H1 (cell line): ENCODE results near the gene PIGH. TPM values are rescaled to one million over a fixed set of nuclear protein-coding genes. Genes with fewer than 3 reads are reported as not detected.
"Not testable (repeated sequence)": the region's sequence is repeated elsewhere in the genome, so short reads cannot be mapped to it uniquely, and the experiment has no call there.

Source experiments
- CTCF ChIA-PET: fragments of 300-600 bp; sonication (Branson Sonifier 250); formaldehyde crosslinking; loops from one replicate; lab custom pipeline; 2021; ENCODE audit not compliant: partially characterized antibody; lab: Charles Lee
- POLR2A ChIA-PET: fragments of 300-600 bp; sonication (Branson Sonifier 250); formaldehyde crosslinking; loops from one replicate; lab custom pipeline; 2021; ENCODE audit warnings: inconsistent platforms; ENCODE audit not compliant: partially characterized antibody; lab: Charles Lee
- DNase-seq, 2 experiments: peaks; one replicate each; pipeline versions ENCODE4 v3.0.0 to v3.0.0-alpha.2; 2010 to 2022; ENCODE audit warnings: low spot score in 2 of 2, low read depth in 1 of 2, mixed read lengths in 1 of 2
- FAIRE-seq: peaks from 2 replicates; lab custom pipeline; 2011; peaks lifted over from hg19 to GRCh38; lab: Jason Lieb, UNC
- H2AFZ ChIP-seq: 2 replicates; pipeline ENCODE4 v1.8.1; 2012; ENCODE audit warnings: low read length, inconsistent platforms
- H2AK5ac ChIP-seq: 2 replicates; pipeline ENCODE4 v1.6.1; 2013; ENCODE audit warnings: low read depth, low read length
- H2BK120ac ChIP-seq: replicated peaks from 2 replicates; pipeline ENCODE3; 2013; ENCODE audit warnings: low read depth, low read length, inconsistent platforms
- H2BK12ac ChIP-seq: 2 replicates; pipeline ENCODE4 v1.6.1; 2013; ENCODE audit warnings: low read depth, low read length
- H2BK15ac ChIP-seq: 2 replicates; pipeline ENCODE4 v1.6.1; 2013; ENCODE audit warnings: low read length
- H2BK20ac ChIP-seq: 2 replicates; pipeline ENCODE4 v1.6.1; 2013; ENCODE audit warnings: low read length
- H2BK5ac ChIP-seq: 2 replicates; pipeline ENCODE4 v1.6.1; 2013; ENCODE audit warnings: low read depth, low read length
- H3K14ac ChIP-seq: 2 replicates; pipeline ENCODE4 v1.6.1; 2013; ENCODE audit warnings: inconsistent platforms; ENCODE audit not compliant: insufficient read length
- H3K18ac ChIP-seq: 2 replicates; pipeline ENCODE4 v1.6.1; 2013; ENCODE audit warnings: low read length; ENCODE audit errors: extremely low read depth
- H3K23ac ChIP-seq: 2 replicates; pipeline ENCODE4 v1.6.1; 2013; ENCODE audit warnings: inconsistent platforms; ENCODE audit not compliant: insufficient read length
- H3K23me2 ChIP-seq: 2 replicates; pipeline ENCODE4 v1.6.1; 2013; ENCODE audit warnings: low read depth, low read length
- H3K27ac ChIP-seq: 2 replicates; pipeline ENCODE4 v1.6.1; 2011; ENCODE audit warnings: low read depth, low read length, inconsistent platforms
- H3K27me3 ChIP-seq, 4 experiments: replicated peaks in 1 of 4; 1 replicate in 1 of 4; 2 replicates in 3 of 4; pipeline versions ENCODE4 v1.6.1 to v1.8.1; 2011 to 2013; ENCODE audit warnings: low read length in 3 of 4, mild to moderate bottlenecking in 3 of 4, inconsistent platforms in 2 of 4, mixed read lengths in 2 of 4, moderate library complexity in 1 of 4; ENCODE audit not compliant: control insufficient read depth in 3 of 4, insufficient read depth in 3 of 4; ENCODE audit errors: extremely low read depth in 1 of 4
- H3K36me3 ChIP-seq, 4 experiments: 2 replicates each; pipeline versions ENCODE4 v1.6.1 to v1.8.1; 2011 to 2013; ENCODE audit warnings: mild to moderate bottlenecking in 4 of 4, low read length in 3 of 4, moderate library complexity in 2 of 4, control low read depth in 1 of 4, inconsistent platforms in 1 of 4; ENCODE audit not compliant: insufficient read depth in 4 of 4, control insufficient read depth in 2 of 4
- H3K4ac ChIP-seq: replicated peaks from 2 replicates; pipeline ENCODE3; 2013; ENCODE audit warnings: low read length, low read depth, mixed read lengths, inconsistent platforms; ENCODE audit not compliant: insufficient read length
- H3K4me1 ChIP-seq, 4 experiments: replicated peaks in 1 of 4; 1 replicate in 1 of 4; 2 replicates in 3 of 4; pipeline versions ENCODE4 v1.6.1 to v1.8.1; 2011 to 2013; ENCODE audit warnings: low read length in 3 of 4, inconsistent platforms in 2 of 4, mixed read lengths in 1 of 4; ENCODE audit not compliant: insufficient read depth in 4 of 4, control insufficient read depth in 3 of 4
- H3K4me2 ChIP-seq, 2 experiments: 2 replicates each; pipeline versions ENCODE4 v1.6.1 to v1.8.1; 2011 to 2013; ENCODE audit warnings: low read depth in 2 of 2, low read length in 2 of 2, control low read depth in 1 of 2, inconsistent platforms in 1 of 2, mild to moderate bottlenecking in 1 of 2; ENCODE audit not compliant: insufficient read depth in 1 of 2
- H3K4me3 ChIP-seq, 4 experiments: fragments of 200-600, 300-600 bp in 1 of 4; sonication (generic), shearing (Covaris generic), sonication (Bioruptor Twin) in 1 of 4; 2 replicates each; pipeline versions ENCODE4 v1.5.1 to v1.8.1; 2011 to 2016; ENCODE audit warnings: low read length in 4 of 4, low read depth in 3 of 4, control low read depth in 2 of 4, inconsistent platforms in 2 of 4, mild to moderate bottlenecking in 2 of 4, mixed read lengths in 1 of 4, moderate library complexity in 1 of 4; ENCODE audit not compliant: insufficient read depth in 2 of 4; ENCODE audit errors: extremely low read depth in 1 of 4
- H3K56ac ChIP-seq: replicated peaks from 2 replicates; pipeline ENCODE3; 2013; ENCODE audit warnings: low read depth, mild to moderate bottlenecking, mixed read lengths, low read length, inconsistent platforms; ENCODE audit not compliant: insufficient read length
- H3K79me1 ChIP-seq: 2 replicates; pipeline ENCODE4 v1.6.1; 2013; ENCODE audit warnings: low read depth, low read length, control low read depth
- H3K79me2 ChIP-seq, 2 experiments: 2 replicates each; pipeline versions ENCODE4 v1.6.1 to v1.8.1; 2012 to 2013; ENCODE audit warnings: low read length in 2 of 2, mild to moderate bottlenecking in 2 of 2, inconsistent platforms in 1 of 2; ENCODE audit not compliant: insufficient read depth in 2 of 2, control insufficient read depth in 1 of 2
- H3K9ac ChIP-seq, 4 experiments: replicated peaks in 1 of 4; 1 replicate in 1 of 4; 2 replicates in 3 of 4; pipeline versions ENCODE4 v1.6.1 to v1.8.1; 2011 to 2013; ENCODE audit warnings: low read depth in 3 of 4, low read length in 3 of 4, control low read depth in 2 of 4, mild to moderate bottlenecking in 2 of 4, moderate library complexity in 2 of 4, inconsistent platforms in 1 of 4; ENCODE audit errors: extremely low read depth in 1 of 4
- H3K9me3 ChIP-seq, 2 experiments: 2 replicates each; pipeline versions ENCODE4 v1.6.1 to v1.8.1; 2012 to 2013; ENCODE audit warnings: mild to moderate bottlenecking in 2 of 2, moderate library complexity in 2 of 2, control low read depth in 1 of 2, inconsistent platforms in 1 of 2, low read depth in 1 of 2, low read length in 1 of 2, mixed read lengths in 1 of 2; ENCODE audit not compliant: insufficient read depth in 2 of 2
- H4K20me1 ChIP-seq, 2 experiments: replicated peaks in 1 of 2; 2 replicates each; pipeline versions ENCODE3 to v1.8.1; 2011 to 2013; ENCODE audit warnings: inconsistent platforms in 2 of 2, low read length in 2 of 2, mild to moderate bottlenecking in 1 of 2; ENCODE audit not compliant: insufficient read depth in 2 of 2, control insufficient read depth in 1 of 2
- H4K5ac ChIP-seq: 2 replicates; pipeline ENCODE4 v1.6.1; 2013; ENCODE audit warnings: low read length, low read depth, mixed read lengths, inconsistent platforms; ENCODE audit not compliant: insufficient read length
- H4K8ac ChIP-seq: 2 replicates; pipeline ENCODE4 v1.8.0; 2013; ENCODE audit warnings: mild to moderate bottlenecking, moderate library complexity, low read length, inconsistent platforms; ENCODE audit not compliant: insufficient read depth; ENCODE audit errors: extremely low read depth
- H4K91ac ChIP-seq: replicated peaks from 2 replicates; pipeline ENCODE3; 2013; ENCODE audit warnings: low read length, mixed read lengths, inconsistent platforms; ENCODE audit not compliant: insufficient read length
- WGBS, 2 experiments: shearing (Covaris generic) in 1 of 2; methylation state at CpG; one replicate each; pipeline versions ENCODE4 v1.1.6 to v1.1.7; 2013 to 2015; ENCODE audit warnings: low lambda C conversion rate in 2 of 2, mixed read lengths in 2 of 2, inconsistent platforms in 1 of 2, low coverage in 1 of 2, missing lambda C conversion rate in 1 of 2; ENCODE audit not compliant: insufficient replicate concordance in 2 of 2, insufficient coverage in 1 of 2, insufficient read length in 1 of 2; ENCODE audit errors: extremely low coverage in 1 of 2, missing lambda C conversion rate in 1 of 2; 5-methylcytosine and 5-hydroxymethylcytosine counted together
- polyA plus RNA-seq, 7 experiments: library from polyadenylated mRNA; depleted of rRNA in 3 of 7; stranded (reverse) in 5 of 7; unstranded in 2 of 7; fragments of >200 nt in 5 of 7; fragments of 200-250 nt in 2 of 7; gene quantifications; 1 replicate in 5 of 7; 2 replicates in 1 of 7; 4 replicates in 1 of 7; pipeline versions ENCODE4 v1.2.1 to v1.2.3, GENCODE V29; 2011 to 2013; ENCODE audit warnings: missing spikeins in 2 of 7, mixed read lengths in 2 of 7
- total RNA-seq: library from RNA; stranded (reverse); fragmentation: NEBNext Ultra II Directional; extraction: Animal tissue kit (Norgen Biotek cat#: 25700); gene quantifications from 2 replicates; pipeline ENCODE4 v1.2.1, GENCODE V29; 2021

PIGH gene
- total and polyA plus RNA-seq, 2 of the 8 experiments (the other 6 are each of a cell fraction or from before 2014, with no cell fraction given): 7.2 to 8.6 TPM

DNA sequence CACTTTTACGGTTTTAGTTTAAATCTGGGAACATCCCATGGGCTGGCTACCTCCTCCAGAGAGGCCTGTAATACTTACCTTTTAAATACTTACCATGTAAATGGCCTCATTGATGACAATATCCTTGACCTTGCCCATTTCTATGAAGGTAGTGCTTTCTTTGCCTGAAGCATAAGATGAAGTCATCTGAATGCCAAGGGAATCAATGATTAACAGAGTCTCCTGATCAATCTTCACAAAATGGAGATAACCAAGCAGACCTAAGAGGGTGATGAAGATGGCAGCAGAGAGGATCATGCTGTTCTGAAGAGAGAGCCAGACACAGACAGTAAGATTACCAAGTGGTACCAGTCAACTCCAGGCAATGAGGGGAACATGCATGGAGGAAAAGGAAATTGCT lies 6.4 kb downstream of the PIGH start:
- H3K9me3 ChIP-seq, H4K5ac ChIP-seq, H3K27ac ChIP-seq, H3K79me2 ChIP-seq, H3K18ac ChIP-seq, H2BK20ac ChIP-seq, H3K9ac ChIP-seq, H2AFZ ChIP-seq, H2BK5ac ChIP-seq, POLR2A ChIA-PET, H2BK12ac ChIP-seq, H3K79me1 ChIP-seq, H3K56ac ChIP-seq, H3K23me2 ChIP-seq, H3K4me2 ChIP-seq, H3K27me3 ChIP-seq, H4K20me1 ChIP-seq, H2BK120ac ChIP-seq, FAIRE-seq, H3K23ac ChIP-seq, H3K14ac ChIP-seq, H3K4ac ChIP-seq, H2BK15ac ChIP-seq, H4K91ac ChIP-seq, DNase-seq, H4K8ac ChIP-seq, H2AK5ac ChIP-seq, H3K4me1 ChIP-seq, H3K4me3 ChIP-seq, H3K36me3 ChIP-seq: not testable (repeated sequence)
- CTCF ChIA-PET: interaction anchor here (1.7 to 4.8 kb wide), 2 partner anchors 9 to 12 kb away, joined by 6 to 28 read pairs; no protein-coding TSS in a partner anchor
- WGBS, 2 experiments: 5% methylated on average over 1 of the region's 1 CpG; no CpG with 5 or more reads in 1 of the 2 experiments
